C4-2B (cell line): ENCODE results near the gene MRPS11.

ENCODE experiments used
- H3K27ac ChIP-seq: fragments of 450-650 bp; 2 replicates; pipeline ENCODE4 v1.5.1; 2017
- CTCF ChIP-seq: fragments of 450-650 bp; conservative IDR thresholded peaks from 2 replicates; pipeline ENCODE4 v1.5.1; 2017; ENCODE audit warnings: mild to moderate bottlenecking
- ZFX ChIP-seq: fragments of 450-650 bp; IDR thresholded peaks from 2 replicates; pipeline ENCODE4 v1.6.1; 2017

Gene MRPS11

DNA sequence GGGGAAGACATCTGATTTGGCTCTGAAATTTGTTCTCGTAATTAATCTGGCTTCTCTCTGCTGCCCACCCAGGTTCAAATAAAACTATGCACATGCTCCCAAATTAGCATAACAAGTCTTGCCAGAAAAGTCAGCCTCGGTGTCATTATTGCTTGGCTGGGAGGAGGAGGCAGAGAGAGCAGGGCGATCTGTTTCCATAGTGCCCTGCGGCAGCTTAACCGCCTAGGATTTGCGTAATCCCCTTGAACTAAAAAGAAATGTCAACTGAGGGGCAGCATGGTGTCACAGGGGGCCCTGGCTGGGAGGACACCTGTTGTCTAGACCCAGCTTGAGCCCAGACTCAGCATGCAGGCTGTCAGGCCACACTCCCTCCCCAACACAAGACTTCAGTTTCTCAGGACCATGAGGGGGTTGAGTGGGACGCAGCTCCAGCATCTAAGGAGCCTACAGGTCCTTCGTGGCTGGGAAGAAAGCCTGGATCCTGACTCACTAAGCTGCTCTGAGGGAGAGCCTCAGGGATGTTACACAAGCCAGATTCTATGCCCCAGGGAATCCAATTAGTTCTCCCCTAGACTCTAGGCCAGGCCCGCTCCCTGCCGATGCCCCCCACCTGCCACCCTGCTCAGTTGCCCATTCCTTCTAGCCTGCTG, 17.3 kb downstream of the MRPS11 start:
- TF ChIP-seq ZFX, result no peak
- TF ChIP-seq CTCF, result no peak
- H3K27ac ChIP-seq, result no peak overlapping the region

DNA sequence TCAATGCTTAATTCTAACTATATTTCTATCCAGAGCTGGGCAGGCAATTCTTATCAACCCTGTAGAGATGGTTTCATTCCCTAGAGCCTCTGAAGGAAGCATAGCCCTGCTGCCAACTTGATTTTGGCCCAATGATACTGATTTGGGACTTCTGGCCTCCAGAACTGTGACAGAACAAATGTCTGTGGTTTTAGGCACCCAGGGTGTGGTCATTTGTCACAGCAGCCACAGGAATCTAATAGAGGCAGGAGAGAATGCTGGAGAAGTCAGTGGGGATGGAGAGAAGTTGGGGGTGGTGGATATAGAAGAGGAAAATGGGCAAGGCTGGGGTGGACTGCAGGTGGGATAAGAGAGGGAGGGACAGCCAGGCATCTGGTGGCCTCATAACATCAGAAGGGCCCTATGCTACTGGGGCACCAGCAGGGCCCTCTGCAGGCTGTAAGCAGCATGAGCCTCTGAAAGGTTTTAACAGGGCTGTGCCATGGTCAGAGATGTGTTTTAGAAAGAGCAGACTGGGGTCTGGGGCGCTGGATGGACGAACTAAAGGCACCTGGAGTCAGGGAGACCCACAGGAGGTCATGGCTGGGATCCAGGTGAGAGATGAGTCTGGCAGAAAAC, 19.8 kb downstream of the MRPS11 start:
- TF ChIP-seq ZFX, result no peak
- no peak for TF ChIP-seq CTCF

DNA sequence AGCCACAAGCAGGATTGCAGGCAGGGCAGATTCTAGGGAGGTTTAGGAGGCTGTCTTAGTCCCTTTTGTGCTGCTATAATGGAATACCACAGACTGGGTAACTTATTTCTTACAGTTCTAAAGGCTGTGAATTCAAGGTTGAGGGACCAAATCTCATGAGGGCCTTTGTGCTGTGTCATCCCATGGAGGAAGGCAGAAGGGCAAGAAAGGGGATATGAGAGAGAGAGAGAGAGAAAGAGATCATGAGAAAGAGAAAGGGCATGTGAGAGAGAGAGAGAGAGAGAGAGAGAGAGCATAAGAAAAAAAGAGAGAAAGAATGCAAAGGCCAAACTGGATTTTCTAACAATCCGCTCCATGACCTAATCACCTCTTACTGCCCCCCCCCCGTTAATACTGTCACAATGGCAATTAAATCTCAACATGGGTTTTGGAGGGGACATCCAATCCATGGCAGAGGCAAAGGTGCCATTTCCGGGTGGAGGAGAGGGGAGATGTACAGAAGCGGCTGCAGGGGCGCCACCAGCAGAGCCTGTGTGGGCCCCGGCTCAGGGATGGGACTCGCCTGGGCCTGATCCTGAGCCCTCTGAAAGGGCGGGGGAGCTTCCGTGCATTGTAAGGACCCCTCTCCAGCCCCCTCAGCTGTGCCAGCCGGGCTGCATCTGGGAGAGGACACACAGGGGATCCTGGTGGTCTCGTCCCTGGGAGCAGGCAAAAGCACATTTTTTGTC, 20.5 kb downstream of the MRPS11 start:
- TF ChIP-seq ZFX (no peak), CTCF (no peak)

More for the DNA sequence above, 19.8 kb downstream of the MRPS11 start:
- no peak overlapping the region for H3K27ac ChIP-seq

DNA sequence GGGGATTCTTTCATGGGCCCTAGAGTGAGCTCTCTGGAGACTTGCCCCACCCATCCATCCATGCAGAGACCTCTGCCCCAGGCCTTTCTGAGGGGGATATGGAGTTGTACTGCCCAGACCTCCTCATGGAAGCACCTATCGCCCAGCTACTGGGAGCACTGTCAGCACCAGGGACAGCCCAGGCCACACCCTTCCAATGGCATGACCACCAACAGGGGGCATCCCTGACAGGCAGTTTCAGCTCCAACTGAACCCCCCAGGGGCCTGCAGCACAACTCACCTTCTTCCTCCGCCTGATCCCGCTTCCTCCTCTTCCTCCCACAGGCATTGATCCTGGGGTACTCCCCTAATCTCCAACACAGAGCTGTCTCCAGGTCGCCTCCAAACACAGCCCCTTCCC, 21.8 kb downstream of the MRPS11 start:
- TF ChIP-seq ZFX (no peak), CTCF (no peak)
- H3K27ac ChIP-seq, result no peak overlapping the region

More for the DNA sequence above, 20.5 kb downstream of the MRPS11 start:
- H3K27ac ChIP-seq, result no peak overlapping the region

DNA sequence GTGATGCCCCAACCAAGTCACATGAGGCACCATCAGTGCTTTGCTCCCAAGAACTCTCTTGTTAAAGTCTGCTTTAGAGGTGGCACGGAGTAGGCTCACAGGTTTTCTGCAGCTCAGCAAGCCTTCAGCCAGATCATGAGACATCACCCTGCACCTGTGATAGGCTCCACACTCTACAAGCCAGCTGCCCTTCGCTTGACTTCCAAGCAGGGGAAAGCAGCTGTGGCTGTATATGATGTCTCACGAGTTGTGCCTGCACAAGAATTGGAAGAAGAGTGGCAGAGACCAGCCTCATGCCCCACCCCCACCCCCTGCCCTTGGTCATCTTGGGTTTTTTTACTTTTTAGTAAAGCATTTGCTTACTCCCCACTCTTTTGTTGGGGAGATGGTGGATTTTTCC, 22.5 kb downstream of the MRPS11 start:
- no peak overlapping the region for H3K27ac ChIP-seq
- TF ChIP-seq CTCF (no peak), ZFX (no peak)

DNA sequence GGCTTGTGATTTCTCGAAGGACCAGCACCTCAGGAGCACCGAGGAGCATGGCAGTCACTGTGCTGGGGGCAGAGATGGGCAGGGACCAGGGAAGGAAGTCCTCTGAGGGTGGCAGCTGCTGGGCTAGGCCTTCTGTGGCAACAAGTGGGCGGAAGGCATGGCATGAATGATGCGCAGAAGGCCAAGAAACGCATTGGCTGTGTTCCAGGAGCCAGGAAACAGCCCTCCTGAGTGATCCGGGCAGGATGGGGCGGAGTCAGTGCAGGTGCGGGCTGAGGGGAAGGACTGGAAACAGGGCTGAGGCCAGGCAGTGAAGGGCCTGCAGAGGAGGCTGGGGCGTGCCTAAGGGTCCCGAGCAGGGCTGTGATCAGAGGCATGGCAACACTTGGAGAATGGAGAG, 23.6 kb downstream of the MRPS11 start:
- no peak overlapping the region for H3K27ac ChIP-seq
- TF ChIP-seq CTCF (no peak), ZFX (no peak)

DNA sequence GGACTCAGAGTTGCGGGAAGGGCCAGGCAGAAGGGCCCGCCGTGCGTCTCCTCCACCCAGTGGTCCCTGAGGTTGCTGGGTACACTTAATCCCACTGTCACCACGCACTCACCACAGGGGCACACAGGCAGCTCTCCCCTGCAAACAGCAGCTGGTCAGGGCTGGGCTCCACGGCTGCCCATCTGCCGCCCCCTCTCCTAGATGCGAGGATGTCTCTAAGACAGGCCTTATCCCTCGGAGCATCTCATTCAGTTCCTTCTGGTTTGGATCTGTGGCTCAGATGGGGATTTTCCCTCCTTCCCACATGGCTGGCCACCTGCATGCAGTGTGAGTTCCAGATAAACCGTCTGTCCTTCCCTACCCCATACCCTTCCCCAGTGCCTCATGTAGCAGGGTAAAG, 26.3 kb downstream of the MRPS11 start:
- no peak for TF ChIP-seq ZFX
- no peak for TF ChIP-seq CTCF
- H3K27ac ChIP-seq, result no peak overlapping the region
